ENCODE measurements around the gene RPL28.

Gene RPL28

DNA sequence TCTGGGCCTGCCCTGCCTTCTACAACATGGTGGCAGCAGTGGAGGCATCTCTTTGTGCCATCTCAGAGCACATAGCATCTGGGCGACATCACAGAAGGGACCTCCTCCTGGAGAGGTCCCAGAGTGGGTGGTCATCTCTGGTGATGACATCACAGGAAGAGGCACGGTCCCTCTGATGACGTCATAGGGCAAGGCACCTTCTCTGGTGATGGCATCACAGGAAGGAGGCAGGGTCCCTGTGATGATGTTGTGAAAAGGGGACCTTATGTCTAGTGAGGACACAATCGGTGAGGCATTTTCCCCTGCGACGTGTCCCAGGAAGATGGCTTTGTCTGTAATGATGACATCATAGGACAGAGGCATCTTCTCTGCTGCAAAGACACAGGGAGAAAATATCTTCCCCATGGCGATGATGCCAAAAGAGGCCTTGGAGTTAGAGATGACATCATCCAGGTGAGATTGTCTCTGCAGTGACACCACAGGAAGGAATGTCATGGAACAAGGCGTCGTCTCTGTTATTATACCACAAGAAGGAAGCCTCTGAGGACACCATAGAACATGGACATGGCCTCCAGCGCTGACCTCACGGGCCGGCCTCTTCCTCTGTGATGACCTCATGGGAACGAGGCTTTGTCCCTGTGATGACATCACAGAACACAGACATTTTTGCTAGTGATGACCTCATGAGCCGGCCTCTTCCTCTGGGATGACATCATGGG is 46.7 kb downstream of the RPL28 start:
- DNase-seq: no peak
- TF ChIP-seq, protein P1, sequence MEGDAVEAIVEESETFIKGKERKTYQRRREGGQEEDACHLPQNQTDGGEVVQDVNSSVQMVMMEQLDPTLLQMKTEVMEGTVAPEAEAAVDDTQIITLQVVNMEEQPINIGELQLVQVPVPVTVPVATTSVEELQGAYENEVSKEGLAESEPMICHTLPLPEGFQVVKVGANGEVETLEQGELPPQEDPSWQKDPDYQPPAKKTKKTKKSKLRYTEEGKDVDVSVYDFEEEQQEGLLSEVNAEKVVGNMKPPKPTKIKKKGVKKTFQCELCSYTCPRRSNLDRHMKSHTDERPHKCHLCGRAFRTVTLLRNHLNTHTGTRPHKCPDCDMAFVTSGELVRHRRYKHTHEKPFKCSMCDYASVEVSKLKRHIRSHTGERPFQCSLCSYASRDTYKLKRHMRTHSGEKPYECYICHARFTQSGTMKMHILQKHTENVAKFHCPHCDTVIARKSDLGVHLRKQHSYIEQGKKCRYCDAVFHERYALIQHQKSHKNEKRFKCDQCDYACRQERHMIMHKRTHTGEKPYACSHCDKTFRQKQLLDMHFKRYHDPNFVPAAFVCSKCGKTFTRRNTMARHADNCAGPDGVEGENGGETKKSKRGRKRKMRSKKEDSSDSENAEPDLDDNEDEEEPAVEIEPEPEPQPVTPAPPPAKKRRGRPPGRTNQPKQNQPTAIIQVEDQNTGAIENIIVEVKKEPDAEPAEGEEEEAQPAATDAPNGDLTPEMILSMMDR (IDR thresholded peaks at IDR 0.05; ENCODE audit: low read depth, low read length): no peak
- no peaks in the 10 kb centered on the region for H3K36me3 ChIP-seq
- H3K9me3 ChIP-seq: no peaks in the 10 kb centered on the region
- H3K4me3 ChIP-seq (ENCODE audit: low read depth, low read length): no peak overlapping the region
- no peaks in the 10 kb centered on the region for H3K4me1 ChIP-seq
- H3K27me3 ChIP-seq: no peaks in the 10 kb centered on the region; the same call in 1 of the 2 replicates

DNA sequence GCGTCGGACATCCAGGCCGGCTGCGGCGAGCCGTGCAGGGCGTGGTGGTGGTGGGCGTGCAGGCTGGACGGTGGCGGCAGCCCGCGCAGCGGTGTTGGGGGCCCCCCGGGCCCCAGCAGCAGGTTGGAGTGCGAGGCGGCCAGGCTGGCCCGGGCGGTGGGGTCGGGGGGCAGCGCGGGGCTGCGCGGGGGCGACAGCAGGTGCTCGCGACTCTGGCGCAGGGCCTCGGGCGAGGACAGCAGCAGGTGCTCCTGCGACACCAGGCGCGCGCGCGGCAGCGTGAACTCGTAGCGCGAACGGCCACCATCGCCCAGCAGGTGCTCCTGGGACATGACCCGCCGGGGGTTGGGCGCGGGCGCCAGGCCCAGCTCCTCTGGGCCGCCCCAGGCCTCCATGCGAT is 47.6 kb downstream of the RPL28 start:
- DNase-seq: no peak
- TF ChIP-seq, protein P1 (IDR thresholded peaks at IDR 0.05; ENCODE audit: low read depth, low read length): no peak
- no peaks in the 10 kb centered on the region for H3K4me1 ChIP-seq

DNA sequence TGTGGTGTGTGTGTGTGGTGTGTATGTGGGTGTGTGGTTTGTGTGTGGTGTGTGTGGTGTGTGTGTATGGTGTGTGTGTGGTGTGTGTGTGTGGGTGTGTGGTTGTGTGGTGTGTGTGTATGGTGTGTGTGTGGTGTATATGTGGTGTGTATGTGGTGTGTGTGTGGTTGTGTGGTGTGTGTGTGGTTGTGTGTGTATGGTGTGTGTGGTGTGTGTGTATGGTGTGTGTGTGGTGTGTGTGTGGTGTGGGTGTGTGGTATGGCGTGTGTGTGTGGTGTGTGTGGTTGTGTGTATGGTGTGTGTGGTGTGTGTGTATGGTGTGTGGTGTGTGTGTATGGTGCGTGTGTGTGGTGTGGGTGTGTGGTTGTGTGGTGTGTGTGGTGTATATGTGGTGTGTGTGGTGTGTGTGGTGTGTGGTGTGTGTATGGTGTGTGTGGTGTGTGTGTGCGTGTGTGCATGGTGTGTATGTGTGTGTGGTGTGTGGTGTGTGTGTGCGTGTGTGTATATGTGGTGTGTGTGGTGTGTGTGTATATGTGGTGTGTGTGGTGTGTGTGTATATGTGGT is 48.7 kb downstream of the RPL28 start:
- Histone ChIP-seq H3K9me3 (no peaks in the 10 kb centered on the region), H3K36me3 (no peaks in the 10 kb centered on the region), H3K4me3 (ENCODE audit: low read depth, low read length) (no peak overlapping the region), H3K27me3 (no peaks in the 10 kb centered on the region), H3K4me1 (no peaks in the 10 kb centered on the region)
- TF ChIP-seq, protein P1 (IDR thresholded peaks at IDR 0.05; ENCODE audit: low read depth, low read length): no peak
- no peak for DNase-seq

More for the DNA sequence above, 47.6 kb downstream of the RPL28 start:
- H3K27me3 ChIP-seq: no peaks in the 10 kb centered on the region; the same call in 1 of the 2 replicates
- no peaks in the 10 kb centered on the region for H3K36me3 ChIP-seq
- no peak overlapping the region for H3K4me3 ChIP-seq (ENCODE audit: low read depth, low read length)
- H3K9me3 ChIP-seq: no peaks in the 10 kb centered on the region

DNA sequence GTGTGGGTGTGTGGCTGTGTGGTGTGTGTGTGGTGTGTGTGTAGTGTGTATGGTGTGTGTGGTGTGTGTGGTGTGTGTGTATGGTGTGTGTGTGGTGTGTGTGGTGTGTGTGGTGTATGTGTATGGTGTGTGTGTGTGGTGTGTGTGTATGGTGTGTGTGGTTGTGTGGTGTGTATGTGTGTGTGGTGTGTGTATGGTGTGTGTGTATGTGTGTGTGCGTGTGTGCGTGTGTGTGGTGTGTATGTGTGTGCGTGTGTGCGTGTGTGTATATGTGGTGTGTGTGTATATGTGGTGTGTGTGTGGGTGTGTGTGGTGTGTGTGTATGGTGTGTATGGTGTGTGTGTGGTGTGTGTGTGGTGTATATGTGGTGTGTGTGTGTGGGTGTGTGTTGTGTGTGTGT is 49.3 kb downstream of the RPL28 start:
- H3K9me3 ChIP-seq: no peaks in the 10 kb centered on the region
- H3K4me1 ChIP-seq: no peaks in the 10 kb centered on the region
- TF ChIP-seq, protein P1 (IDR thresholded peaks at IDR 0.05; ENCODE audit: low read depth, low read length): no peak

DNA sequence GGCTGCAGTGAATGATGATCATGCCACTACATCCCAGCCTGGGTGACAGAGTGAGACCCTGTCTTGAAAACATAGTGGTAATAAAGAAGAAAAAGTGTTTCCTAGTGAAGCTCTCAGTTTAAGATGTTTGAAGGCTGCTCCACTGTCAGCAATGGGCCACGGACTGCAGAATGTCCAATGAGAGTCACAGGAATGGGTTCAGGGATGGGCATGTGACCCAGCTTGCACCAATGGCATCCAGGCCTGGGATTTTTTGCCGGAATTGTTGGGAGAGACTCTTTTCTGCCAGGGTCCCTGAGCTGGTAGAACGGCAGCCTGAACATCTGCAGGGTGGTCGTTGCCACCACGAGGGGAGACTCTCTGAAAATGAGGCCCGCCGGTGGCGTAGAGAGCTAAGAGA is 51.1 kb downstream of the RPL28 start:
- Histone ChIP-seq H3K9me3 (no peaks in the 10 kb centered on the region), H3K4me3 (ENCODE audit: low read depth, low read length) (no peak overlapping the region), H3K36me3 (no peaks in the 10 kb centered on the region), H3K4me1 (no peaks in the 10 kb centered on the region), H3K27me3 (peaks cover 16% of the 10 kb centered on the region)
- DNase-seq: no peak
- TF ChIP-seq, protein P1 (IDR thresholded peaks at IDR 0.05; ENCODE audit: low read depth, low read length): no peak

More for the DNA sequence above, 49.3 kb downstream of the RPL28 start:
- Histone ChIP-seq H3K27me3 (no peaks in the 10 kb centered on the region), H3K4me3 (ENCODE audit: low read depth, low read length) (no peak overlapping the region), H3K36me3 (no peaks in the 10 kb centered on the region)
- DNase-seq: no peak

DNA sequence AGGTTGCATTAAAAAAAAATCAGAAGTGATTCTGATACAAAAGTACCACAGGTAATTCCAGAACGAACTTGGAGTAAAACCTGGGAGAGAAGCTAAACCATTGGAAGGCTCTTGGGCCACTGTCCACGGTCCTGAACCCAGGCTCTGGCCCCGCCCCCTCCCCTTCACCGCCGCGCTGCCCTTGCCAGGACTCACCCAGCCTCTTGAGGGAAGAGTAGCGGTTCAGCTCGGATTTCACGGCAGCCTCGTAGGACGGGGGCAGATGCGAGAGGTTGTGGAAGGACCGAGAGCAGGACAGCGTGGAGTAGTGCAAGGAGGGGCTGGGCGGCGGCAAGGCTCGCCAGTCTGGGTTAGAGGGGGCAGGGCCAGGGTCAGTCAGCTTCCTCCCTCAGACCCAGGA is 51.7 kb downstream of the RPL28 start:
- no peak for DNase-seq
- H3K9me3 ChIP-seq: no peaks in the 10 kb centered on the region
- TF ChIP-seq, protein P1 (IDR thresholded peaks at IDR 0.05; ENCODE audit: low read depth, low read length): no peak
- H3K4me1 ChIP-seq: no peaks in the 10 kb centered on the region
- no peaks in the 10 kb centered on the region for H3K36me3 ChIP-seq
- peaks cover 22% of the 10 kb centered on the region for H3K27me3 ChIP-seq
- H3K4me3 ChIP-seq (ENCODE audit: low read depth, low read length): no peak overlapping the region

Data from BE2C (cell line).